Loucy (cell line): ENCODE data around the gene SLC7A11.

Experiments
- H2AFZ ChIP-seq: fragments of 200-600 bp; sonication (generic); 2 replicates; pipeline ENCODE4 v1.6.0; 2016; ENCODE audit warnings: antibody characterized with exemption, mild to moderate bottlenecking, low read length, moderate library complexity
- H3F3A ChIP-seq: fragments of 200-600 bp; 2 replicates; pipeline ENCODE4 v1.6.0; 2016; ENCODE audit warnings: antibody characterized with exemption, low read depth, mild to moderate bottlenecking
- H3K27me3 ChIP-seq: fragments of 200-600 bp; sonication (generic); 2 replicates; pipeline ENCODE4 v1.6.1; 2014; ENCODE audit warnings: low read length, mild to moderate bottlenecking; ENCODE audit not compliant: insufficient read depth, poor library complexity, severe bottlenecking
- H3K36me3 ChIP-seq: fragments of 200-600 bp; sonication (generic); 2 replicates; pipeline ENCODE4 v1.6.1; 2016; ENCODE audit warnings: low read length; ENCODE audit not compliant: insufficient read depth
- H3K4me1 ChIP-seq: fragments of 200-600 bp; sonication (generic); 2 replicates; pipeline ENCODE4 v1.5.1; 2014; ENCODE audit warnings: low read length, mild to moderate bottlenecking; ENCODE audit not compliant: insufficient read depth, poor library complexity, severe bottlenecking
- H3K4me2 ChIP-seq: fragments of 200-600 bp; sonication (generic); 2 replicates; pipeline ENCODE4 v1.6.0; 2014; ENCODE audit warnings: antibody characterized with exemption, low read length, low read depth, mild to moderate bottlenecking; ENCODE audit not compliant: poor library complexity, severe bottlenecking
- H3K4me3 ChIP-seq: fragments of 200-600 bp; sonication (generic); 2 replicates; pipeline ENCODE4 v1.5.1; 2014; ENCODE audit warnings: low read length, mild to moderate bottlenecking, mixed read lengths; ENCODE audit not compliant: poor library complexity, severe bottlenecking
- H3K79me2 ChIP-seq: fragments of 200-600 bp; sonication (generic); 2 replicates; pipeline ENCODE4 v1.6.1; 2014; ENCODE audit warnings: low read length; ENCODE audit not compliant: insufficient read depth
- H3K9ac ChIP-seq: fragments of 200-600 bp; sonication (generic); 2 replicates; pipeline ENCODE4 v1.6.0; 2014; ENCODE audit warnings: mild to moderate bottlenecking, low read depth, low read length, moderate library complexity; ENCODE audit not compliant: poor library complexity, severe bottlenecking
- H3K9me2 ChIP-seq: fragments of 200-600 bp; sonication (generic); replicated peaks from 2 replicates; pipeline ENCODE4 v1.6.1; 2016; ENCODE audit warnings: low read depth, low read length, mixed read lengths
- H3K9me3 ChIP-seq: fragments of 200-600 bp; sonication (generic); 2 replicates; pipeline ENCODE4 v1.6.1; 2014; ENCODE audit warnings: mild to moderate bottlenecking, antibody characterized with exemption, low read length, low read depth; ENCODE audit not compliant: insufficient read depth
- H4K20me1 ChIP-seq: fragments of 200-600 bp; sonication (generic); 2 replicates; pipeline ENCODE4 v1.6.0; 2014; ENCODE audit warnings: antibody characterized with exemption, low read length, mild to moderate bottlenecking; ENCODE audit not compliant: insufficient read depth, poor library complexity, severe bottlenecking
- CTCF ChIP-seq: fragments of 200-600 bp; sonication (generic); conservative IDR thresholded peaks from 2 replicates; pipeline ENCODE4 v1.5.1; 2014; ENCODE audit warnings: mild to moderate bottlenecking, antibody characterized with exemption, low read length
- EZH2phosphoT487 ChIP-seq: fragments of 200-600 bp; IDR thresholded peaks from 2 replicates; pipeline ENCODE4 v1.6.1; 2018; ENCODE audit warnings: antibody characterized with exemption, mild to moderate bottlenecking, moderate library complexity, borderline replicate concordance

SLC7A11 gene

DNA sequence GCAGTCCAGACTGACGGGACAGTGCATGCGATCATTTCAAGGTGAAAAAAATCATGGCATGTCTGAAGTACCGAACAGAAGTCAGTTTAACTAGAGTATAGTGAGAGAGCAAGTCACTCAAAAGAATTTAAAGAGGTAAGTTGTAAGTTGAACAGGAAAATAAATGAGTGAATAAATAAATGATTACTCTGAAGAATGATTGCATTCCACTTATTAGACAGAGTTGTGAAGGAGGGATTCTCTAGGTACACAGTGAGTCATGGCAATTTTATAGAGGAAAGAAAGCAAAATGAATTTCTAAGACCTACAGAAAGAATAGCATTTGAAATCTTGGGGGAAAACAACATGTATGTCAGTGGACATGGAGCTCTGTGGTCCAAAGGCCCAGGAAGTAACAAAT, 37.1 kb upstream of the SLC7A11 start:
- Histone ChIP-seq H3K79me2 (no peaks in the 10 kb centered on the region), H3K27me3 (no peaks in the 10 kb centered on the region), H3K4me3 (no peak overlapping the region), H3K9me2 (0 out of 2 replicates have a peak, but pooled peaks cover 3% of the 10 kb centered on the region), H3K36me3 (no peaks in the 10 kb centered on the region), H3K9ac (no peak overlapping the region), H3F3A (no peaks in the 10 kb centered on the region), H4K20me1 (no peaks in the 10 kb centered on the region), H3K4me2 (no peak overlapping the region), H2AFZ (no peak overlapping the region), H3K9me3 (no peaks in the 10 kb centered on the region), H3K4me1 (no peaks in the 10 kb centered on the region)
- no peak for TF ChIP-seq EZH2phosphoT487
- TF ChIP-seq CTCF, result no peak

DNA sequence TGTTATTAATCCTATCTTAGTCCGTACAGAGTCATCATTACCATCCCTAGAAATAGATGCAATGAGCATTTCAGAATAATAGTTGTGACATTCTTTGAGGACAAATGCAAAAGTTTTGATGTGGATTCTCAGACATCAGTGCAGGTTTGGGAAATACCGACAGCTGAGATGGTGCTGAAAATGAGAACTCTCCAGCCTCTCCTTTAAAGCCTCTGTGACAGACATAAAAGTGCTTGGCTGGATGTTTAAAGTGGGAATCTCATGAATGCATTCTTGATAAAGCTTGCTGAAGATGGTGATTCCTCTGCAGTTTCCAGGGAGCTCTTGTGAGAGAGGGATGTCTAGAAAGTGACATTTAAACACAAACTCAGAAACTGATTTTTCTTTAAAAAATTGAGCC, 35.0 kb upstream of the SLC7A11 start:
- Histone ChIP-seq H3K27me3 (no peaks in the 10 kb centered on the region), H3K36me3 (no peaks in the 10 kb centered on the region), H3F3A (no peaks in the 10 kb centered on the region), H3K9me2 (0 out of 2 replicates have a peak, but pooled peaks cover 3% of the 10 kb centered on the region), H3K4me1 (no peaks in the 10 kb centered on the region), H3K4me2 (no peak overlapping the region), H3K9me3 (no peaks in the 10 kb centered on the region), H3K79me2 (no peaks in the 10 kb centered on the region), H2AFZ (no peak overlapping the region), H4K20me1 (no peaks in the 10 kb centered on the region), H3K4me3 (no peak overlapping the region), H3K9ac (no peak overlapping the region)
- TF ChIP-seq EZH2phosphoT487, result no peak
- no peak for TF ChIP-seq CTCF

- Histone ChIP-seq H3K9ac (no peak overlapping the region), H3K9me3 (no peaks in the 10 kb centered on the region), H3K36me3 (no peaks in the 10 kb centered on the region), H3K9me2 (0 out of 2 replicates have a peak, but pooled peaks cover 3% of the 10 kb centered on the region), H3K4me3 (no peak overlapping the region), H3K4me1 (no peaks in the 10 kb centered on the region), H2AFZ (no peak overlapping the region), H3F3A (no peaks in the 10 kb centered on the region), H3K4me2 (no peak overlapping the region), H3K79me2 (no peaks in the 10 kb centered on the region), H3K27me3 (no peaks in the 10 kb centered on the region), H4K20me1 (no peaks in the 10 kb centered on the region)
- TF ChIP-seq CTCF, result no peak
- TF ChIP-seq EZH2phosphoT487, result no peak
Observed at GRCh38 chr4:138275963-138276621, 33.9 kb upstream of the SLC7A11 start.
